ENCODE measurements around the gene DCAF4.

Gene DCAF4

DNA sequence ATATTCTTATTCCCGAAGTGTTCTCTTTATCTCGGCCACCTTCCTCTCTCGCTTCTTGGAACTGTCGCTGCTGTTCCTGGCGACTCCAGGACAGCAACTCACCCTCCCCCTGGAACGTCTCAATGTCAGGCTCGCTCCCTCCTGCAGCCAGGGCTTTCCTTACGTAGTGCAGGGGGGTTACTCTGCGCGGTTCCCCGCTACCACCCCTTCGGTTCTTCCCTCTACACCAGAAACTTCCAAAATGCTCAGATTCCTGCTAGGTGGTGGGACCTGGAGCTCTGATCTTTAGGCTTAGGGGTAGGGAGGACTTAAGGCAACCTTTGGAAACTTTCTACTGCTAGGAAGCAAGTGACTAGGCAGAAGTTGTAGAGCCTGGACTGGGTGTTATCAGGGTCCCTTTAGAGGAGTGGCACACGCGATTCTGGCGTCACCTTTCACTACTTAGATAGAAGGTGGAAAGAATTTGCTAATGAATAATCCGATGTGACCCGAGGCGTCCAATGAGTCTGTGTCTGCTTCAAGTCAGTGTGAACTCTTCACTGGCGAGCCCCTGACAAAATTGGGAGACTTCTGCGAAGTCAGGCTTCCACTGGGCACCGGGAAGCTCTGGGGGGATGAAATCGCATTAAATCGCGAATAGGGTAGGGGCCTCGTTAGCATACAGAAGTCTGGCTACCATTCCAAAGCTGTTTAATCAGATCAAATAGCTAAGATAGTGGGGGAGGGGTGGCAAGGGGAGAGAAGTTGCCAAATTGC, 31.5 kb upstream of the DCAF4 start:
- no peak for DNase-seq (ENCODE audit: low read depth in 2 of 2, low spot score in 1 of 2)

DNA sequence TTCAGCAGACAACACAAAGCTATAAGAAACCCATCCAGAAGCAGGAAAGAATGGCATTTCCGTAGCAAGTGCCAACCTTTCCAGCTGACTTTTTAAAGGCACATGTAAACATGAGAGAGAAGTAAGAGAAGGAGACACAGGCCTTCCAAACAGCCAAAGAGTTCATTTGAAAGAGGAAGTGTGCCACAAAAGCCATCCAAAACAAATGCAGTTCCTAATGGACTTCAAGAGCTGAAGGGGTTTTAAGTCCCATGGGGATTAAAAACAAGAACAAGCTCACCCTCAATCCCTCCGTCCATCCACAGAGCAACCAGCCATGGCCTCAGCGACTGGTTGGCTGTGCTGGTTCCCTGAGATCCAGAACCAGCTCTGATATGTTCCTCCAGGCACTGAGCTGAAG, 27.8 kb upstream of the DCAF4 start:
- no peak for DNase-seq (ENCODE audit: low read depth in 2 of 2, low spot score in 1 of 2)

DNA sequence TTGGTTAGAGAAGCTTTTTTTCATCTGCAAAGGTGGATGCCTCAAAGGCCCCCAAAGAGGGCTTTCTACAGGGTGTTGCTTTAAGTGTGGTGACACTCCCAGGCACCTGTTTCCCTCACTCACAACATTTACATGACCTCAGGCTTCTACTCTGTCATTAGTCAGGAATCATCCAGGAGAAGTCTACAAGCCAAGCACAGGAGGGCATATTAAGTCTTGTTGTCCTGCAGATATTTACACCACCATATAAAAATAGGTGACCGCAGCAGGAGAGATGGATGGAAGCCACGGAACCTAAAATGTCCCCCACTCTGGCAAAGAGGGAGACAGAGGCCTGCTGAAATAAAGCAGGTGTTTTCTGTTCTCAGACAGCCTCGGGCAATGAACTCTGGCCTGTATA, 24.9 kb upstream of the DCAF4 start:
- no peak for DNase-seq (ENCODE audit: low read depth in 2 of 2, low spot score in 1 of 2)

DNA sequence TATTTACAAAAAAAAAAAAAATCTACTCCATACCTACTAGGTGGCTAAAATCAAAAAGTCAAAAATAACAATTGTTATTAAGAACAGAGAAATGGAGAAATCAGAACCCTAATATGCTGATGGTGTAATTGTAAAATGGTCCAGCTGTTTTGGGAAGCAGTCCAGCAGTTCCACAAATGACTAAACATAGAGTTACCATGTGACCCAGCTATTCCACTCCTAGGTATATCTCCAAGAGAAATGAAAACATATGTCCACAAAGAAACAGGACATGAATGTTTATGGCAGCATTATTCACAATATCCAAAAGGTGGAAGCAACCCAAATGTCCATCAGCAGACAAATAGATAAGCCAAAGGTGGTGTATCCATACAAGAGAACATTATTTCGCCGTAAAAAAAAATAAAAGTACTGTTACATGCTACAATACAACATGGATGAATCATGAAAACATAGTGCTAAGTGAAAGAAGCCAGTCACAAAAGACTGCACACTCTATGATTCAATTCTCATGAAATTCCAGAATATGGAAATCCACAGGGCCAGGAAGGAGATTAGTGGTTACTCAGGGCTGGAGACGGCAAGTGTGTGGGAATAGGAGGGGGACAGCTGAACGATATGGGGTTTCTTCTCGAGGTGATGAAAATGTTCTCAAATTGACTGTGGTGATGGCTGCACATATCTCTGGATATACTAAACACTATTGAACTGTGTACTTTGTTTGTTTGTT, 23.3 kb upstream of the DCAF4 start:
- no peak for DNase-seq (ENCODE audit: low read depth in 2 of 2, low spot score in 1 of 2)

DNA sequence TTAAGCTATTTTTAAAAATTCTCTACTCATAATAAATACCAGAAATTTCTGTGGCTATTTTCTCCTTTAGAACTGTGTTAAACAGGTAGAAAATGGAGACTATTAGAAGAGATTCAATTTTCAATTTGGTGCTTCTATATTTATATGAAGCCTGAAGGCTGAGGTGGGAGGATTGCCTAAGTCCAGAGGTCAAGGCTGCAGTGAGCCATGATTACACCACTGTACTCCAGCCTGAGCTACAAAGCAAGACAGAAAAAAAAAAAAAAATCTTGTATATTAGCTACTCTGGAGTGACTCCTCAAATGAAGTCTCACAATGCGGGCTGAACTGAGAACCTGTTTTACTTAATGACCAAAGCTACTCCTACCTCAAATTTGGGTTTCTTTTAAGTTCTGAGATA, 22.5 kb upstream of the DCAF4 start:
- DNase-seq (ENCODE audit: low read depth in 2 of 2, low spot score in 1 of 2) = no peak

DNA sequence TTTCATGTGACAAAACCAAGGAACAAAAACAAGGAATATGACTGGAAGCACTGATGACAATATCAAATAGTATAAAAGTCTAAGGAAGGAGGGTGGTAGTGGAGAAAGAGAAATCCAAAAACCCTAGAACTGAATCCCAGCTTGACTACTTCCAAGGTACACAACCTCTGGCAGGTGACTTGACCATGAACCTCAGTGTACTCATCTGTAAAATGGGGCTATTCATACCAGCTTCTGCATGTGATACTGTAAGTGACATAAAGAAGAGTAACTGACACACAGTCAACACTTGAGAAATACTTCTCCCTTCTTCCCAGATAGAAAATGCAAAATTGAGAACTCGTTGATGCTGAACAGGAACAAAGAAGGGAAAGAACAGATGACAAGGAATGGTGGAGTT, 22.0 kb upstream of the DCAF4 start:
- no peak for DNase-seq (ENCODE audit: low read depth in 2 of 2, low spot score in 1 of 2)

DNA sequence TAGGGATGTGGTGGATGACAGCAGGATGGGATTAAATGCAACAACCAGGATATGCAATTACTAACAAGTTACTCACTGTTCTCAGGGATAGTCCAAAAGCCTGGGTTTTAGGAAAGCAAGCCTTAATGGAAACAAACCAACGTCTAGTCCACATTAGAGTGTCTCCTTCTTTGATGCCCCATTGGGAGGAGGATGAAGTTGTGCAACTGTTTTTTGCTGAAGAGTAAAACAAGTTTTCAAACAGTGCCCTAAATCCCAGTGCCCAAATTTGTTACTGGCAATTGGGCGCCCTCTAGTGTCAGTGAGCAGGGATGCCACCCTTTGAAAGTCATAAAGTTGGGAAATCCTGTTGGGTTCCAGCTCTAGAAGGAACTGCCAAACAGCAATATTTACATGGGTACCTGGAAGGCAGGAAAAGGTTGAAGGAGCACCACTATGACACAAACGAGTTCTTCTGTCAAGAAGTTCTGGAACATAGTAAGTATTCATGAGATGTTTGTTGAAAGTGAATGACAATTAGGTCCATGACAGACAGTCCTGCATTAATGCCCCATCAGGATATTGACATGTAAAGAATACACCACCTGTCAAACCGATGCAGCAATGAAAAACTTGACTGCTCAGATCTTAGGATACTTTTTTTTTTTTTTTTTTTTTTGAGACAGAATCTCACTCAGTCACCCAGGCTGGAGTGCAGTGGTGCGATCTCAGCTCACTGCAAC, 21.3 kb upstream of the DCAF4 start:
- DNase-seq (ENCODE audit: low read depth in 2 of 2, low spot score in 1 of 2) = peak; percentile 38 to 49

DNA sequence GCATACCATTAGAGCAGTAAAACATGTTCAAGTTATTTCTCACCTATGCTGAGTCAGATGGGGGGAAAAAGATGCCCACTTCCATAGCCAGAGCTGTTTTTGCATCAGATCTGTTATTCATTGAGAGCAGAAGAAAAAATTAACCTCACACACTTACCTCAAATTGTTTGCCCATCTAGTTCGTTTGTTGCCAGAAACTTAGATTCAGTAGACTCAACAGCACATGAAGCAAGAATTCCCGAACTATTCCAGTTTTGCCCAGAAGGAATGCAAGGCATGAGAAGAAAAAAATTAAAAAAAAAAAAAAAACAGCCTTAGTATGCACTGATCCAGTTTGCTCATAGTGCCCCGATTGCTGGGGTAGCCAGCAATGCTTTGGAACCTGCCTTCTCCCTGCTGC, 19.9 kb upstream of the DCAF4 start:
- DNase-seq (ENCODE audit: low read depth in 2 of 2, low spot score in 1 of 2) = no peak

DNA sequence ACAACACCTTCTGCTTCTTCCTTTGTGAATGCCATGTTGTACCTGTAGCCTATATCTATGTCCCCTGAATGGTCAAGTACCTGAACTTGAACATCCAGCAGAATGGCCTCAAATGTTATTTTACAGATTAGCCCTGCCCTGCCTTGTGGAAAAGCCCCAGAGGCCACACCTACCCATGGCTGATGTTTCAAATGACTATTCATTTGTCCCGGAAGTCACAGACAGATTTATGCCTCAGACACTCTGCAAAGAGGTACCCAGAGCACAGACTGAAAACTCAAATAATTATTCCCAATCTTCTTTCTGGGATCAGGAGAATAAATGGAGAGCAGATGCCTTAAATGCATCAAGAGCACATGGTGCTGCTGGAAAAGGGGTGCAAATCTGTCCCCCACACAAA, 19.4 kb upstream of the DCAF4 start:
- DNase-seq (ENCODE audit: low read depth in 2 of 2, low spot score in 1 of 2) = no peak

DNA sequence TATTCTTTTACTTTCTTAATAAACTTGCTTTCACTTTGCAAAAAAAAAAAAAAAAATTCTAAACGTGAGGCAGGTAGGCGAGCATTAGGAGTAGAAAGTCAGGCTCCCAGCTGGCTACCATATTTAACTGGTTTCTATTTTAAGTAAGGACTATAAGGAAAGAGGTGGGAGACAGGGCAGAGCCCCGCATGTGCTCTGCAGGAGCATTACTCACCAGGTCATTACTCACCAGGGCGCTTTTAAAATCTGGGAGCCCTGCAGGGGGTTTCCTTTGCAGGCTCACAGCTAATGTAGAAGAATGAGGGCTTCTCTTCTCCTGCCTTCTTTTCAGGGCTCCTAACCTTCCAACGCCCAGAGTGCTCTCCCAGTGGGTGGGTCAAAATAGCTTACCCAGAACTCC, 18.4 kb upstream of the DCAF4 start:
- DNase-seq (ENCODE audit: low read depth in 2 of 2, low spot score in 1 of 2) = no peak

DNA sequence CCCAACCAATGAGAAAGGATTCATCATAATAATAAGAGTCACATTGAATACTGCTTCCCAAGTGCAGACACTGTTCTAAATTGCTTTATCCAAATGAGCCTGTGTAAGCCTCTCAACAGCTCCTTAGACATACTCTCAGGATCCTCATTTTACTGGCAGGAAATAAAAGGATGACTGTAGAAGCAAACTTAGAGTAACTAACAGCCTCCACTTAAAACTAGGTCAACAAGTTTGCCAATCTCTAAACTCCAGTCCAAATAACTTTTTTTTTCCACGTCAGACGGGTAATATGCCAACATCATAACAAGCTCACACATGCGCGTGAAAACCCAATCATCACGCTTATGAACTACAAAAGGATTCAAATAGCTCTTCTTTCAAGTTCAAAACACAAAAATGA, 17.1 kb upstream of the DCAF4 start:
- no peak for DNase-seq (ENCODE audit: low read depth in 2 of 2, low spot score in 1 of 2)

DNA sequence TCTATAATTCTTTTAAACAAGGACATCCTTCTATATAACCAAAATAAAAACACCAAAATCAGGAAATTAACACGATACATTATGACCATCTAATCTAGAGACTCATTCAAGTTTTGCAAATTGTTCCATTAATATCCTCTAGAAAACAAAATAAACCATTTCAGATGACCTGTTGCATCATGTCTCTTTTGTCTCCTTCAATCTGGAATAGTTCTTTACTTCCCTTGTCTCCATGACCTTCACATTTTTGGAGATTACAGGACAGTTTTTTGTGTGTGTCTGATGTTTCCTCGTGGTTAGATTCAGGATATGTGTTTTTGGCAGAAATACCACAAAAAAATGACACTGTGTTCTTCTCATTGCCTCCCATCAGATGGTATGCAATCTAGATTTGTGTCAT, 12.5 kb upstream of the DCAF4 start:
- DNase-seq (ENCODE audit: low read depth in 2 of 2, low spot score in 1 of 2) = no peak

DNA sequence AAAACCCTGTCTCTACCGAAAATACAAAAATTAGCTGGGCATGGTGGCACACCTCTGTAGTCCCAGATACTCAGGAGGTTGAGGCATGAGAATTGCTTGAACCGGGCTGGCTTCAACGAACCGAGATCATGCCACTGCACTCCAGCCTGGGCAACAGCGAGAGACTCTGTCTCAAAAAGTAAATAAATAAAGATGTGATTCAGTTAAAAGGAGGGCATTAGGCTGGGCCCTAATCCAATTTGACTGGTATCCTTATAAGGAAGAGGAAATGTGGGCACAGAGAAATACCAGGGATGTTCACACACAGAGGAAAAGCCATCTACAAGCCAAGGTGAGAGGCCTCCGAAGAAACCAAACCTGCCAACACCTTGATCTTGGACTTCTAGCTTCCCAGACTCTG, 10.1 kb upstream of the DCAF4 start:
- no peak for DNase-seq (ENCODE audit: low read depth in 2 of 2, low spot score in 1 of 2)

DNA sequence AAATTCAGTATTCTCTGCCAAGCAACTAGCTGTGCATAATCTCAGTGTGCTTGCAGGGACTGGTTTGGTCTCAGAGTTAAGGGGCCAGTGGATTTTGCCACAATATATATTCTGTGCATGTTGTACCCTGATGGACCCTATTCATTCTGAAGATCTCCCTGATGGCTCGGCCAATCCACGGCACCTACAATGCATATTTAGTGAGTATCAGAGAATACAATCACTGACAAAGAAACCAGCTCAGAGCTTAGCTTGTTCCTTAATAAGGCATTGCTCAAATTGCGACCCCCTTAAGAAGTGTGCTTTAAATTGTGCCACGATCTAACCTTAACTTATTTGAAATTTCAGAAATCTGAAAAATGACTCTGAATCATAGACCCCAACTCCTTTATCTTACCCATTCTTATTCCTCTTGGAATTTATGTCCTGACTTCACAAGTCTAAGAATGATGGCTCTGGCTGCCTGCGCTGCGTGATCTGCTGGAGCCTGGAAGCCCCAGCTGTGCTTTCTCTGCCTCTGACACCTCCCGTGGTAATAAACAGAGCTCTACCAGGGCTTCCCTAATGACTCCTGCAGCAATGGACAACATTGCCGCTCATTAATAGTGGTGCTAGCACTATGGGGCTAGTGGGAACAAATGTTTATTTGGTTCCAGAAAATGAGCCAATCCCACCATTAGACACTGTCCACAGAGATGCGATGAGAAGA, 9.0 kb upstream of the DCAF4 start:
- no peak for DNase-seq (ENCODE audit: low read depth in 2 of 2, low spot score in 1 of 2)

DNA sequence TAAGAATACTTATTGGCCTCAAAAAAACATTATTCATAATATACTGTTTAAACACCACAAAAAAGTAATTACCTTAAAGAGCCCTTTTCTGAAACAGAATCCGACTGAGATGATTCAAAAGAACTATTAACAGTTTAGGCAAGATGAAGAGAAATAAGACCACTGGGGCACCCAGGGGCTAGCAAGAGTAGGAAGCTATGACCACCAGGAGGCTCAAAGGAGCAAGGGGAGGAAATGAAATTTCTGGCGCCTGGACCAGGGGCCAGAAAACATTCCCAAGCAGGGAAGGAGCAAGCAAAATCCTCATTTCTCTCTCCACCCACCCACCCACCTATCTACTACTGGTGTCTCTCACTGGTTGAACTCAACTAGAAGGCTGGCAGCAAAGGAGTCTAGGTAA, 6.3 kb upstream of the DCAF4 start:
- no peak for DNase-seq (ENCODE audit: low read depth in 2 of 2, low spot score in 1 of 2)

DNA sequence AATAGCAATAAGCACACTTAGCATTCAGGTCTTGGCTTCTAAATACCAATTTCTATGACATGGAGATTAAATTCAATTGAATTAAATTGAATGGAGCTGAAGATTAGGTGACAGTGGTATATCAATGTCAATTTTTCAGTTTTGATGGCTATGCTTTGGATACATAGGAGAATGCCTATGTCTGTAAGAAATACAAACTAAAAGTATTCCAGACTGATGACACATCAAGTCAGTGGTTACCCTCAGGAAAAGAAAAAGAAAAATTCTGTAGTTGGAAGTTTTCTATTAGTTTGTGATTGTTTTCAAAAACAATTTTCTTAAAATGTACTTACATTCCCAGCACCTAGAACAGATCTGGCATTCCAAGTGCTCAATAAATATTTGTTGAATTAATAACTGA, 4.9 kb upstream of the DCAF4 start:
- no peak for DNase-seq (ENCODE audit: low read depth in 2 of 2, low spot score in 1 of 2)

DNA sequence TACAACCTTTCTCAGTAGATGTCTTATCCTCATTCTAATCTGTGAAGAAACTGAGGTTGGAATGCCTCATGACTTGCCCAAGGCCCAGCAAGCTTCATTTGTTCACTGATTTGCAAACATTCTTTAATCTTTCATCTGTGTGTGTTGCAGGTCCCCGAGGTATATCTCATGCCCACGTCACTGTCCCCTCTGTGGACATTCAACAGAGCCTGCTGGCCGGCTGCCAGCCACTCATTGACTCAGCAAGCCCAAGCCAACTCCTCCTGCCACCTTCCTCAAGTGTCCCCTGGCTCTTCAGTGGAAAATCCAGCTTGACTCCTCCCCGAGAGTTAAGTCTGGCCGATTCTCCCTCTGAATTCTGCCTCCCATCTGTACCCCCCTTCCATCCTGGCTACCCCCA, 1.9 kb upstream of the DCAF4 start:
- DNase-seq (ENCODE audit: low read depth in 2 of 2, low spot score in 1 of 2) = no peak

DNA sequence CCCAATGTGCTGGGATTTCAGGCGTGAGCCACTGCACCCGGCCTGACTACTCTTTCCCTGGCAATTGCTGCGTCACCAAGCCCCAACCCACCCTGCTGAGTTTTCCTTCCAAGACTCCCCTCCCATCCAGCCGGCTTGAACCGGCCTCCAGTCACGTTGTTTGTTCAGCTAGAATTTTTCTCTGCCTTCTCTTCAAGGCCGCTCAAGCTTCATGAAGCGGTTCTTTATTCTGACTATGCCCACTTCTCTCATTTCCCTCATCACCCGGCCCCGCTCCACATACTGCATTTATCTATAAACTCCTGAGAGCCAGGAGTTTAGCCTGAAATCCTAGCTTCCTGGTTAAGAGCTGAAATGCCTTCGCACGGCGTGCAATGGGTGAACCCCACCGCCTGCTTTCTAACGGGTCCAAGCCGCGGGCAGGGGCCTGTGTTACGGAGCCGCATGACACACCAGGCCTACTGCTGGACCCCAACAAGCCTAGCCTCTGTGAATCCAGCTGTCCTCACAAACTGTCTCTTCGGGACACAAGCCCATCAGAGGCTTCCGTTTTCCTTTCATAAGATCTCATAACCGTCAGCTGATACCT, 999 bp upstream of the DCAF4 start:
- DNase-seq (ENCODE audit: low read depth in 2 of 2, low spot score in 1 of 2) = no peak

DNA sequence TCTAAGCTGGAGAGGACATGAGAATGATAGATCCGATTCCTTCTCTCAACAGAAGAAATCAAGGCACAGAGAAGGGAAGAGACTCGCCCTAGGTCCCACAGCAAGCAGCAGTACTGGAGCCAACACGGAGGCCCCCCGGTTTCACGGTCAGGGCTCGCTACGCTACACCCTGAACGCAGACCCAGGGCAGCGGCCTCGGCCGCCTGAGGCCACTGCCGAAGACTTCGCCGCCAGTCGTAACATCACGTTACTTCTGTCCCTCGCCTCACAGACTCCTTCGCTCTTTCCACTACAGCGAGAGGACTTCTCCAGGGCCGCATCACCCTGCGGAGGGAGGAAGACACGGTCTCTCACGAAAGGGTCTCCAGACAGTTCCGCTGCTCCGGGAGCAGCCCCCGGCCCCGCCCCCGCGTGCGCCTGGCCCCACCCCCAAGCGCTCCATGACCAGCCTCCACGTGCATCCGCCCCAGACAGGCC, 411 bp upstream of the DCAF4 start:
- no peak for DNase-seq (ENCODE audit: low read depth in 2 of 2, low spot score in 1 of 2)

DNA sequence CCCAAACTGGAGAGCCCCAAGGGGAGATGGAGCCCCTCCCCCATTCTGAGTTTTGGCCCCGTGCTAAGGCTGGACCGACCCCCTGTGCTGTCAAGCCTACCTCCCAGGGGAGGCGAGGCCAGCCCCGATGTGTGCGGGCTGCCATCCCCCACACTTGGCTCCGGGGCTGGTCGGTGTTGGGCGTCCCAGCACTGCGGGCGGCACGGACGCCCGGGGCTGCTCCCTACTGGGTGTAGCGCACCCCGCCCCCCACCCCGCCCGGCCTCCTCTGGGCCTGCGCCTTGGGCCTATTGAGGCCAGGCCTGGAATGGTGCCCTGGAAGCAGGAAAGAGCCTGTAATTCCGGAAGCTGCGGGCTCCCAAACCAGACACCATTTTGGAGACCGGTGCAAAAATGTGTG, 2.6 kb downstream of the DCAF4 start:
- no peak for DNase-seq (ENCODE audit: low read depth in 2 of 2, low spot score in 1 of 2)
